Fibroblast of mammary gland (primary cell): ENCODE results near the gene EME1.
A peak's percentile ranks its signal among the peaks of the same experiment; 100 is the strongest.

Source experiments
- DNase-seq: peaks from one replicate; pipeline ENCODE4 v3.0.0-alpha.2; 2010; ENCODE audit warnings: low read depth
- H3K4me3 ChIP-seq: 2 replicates; pipeline ENCODE4 v1.5.1; 2011; ENCODE audit warnings: low read depth, mild to moderate bottlenecking, low read length, moderate library complexity; ENCODE audit not compliant: control insufficient read depth
- CTCF ChIP-seq: conservative IDR thresholded peaks from 2 replicates; pipeline ENCODE4 v1.5.1; 2011; ENCODE audit warnings: low read depth, low read length, inconsistent platforms; ENCODE audit not compliant: control insufficient read depth, insufficient read depth

Gene EME1

GRCh38 chr17:50381920-50382319 is 8.9 kb downstream of the EME1 start:
- DNase-seq, result peak; percentile 42
- H3K4me3 ChIP-seq, result no peak overlapping the region
- no peak for TF ChIP-seq CTCF

- no peak for TF ChIP-seq CTCF
- no peak for DNase-seq
Observed at GRCh38 chr17:50382931-50383330, 9.9 kb downstream of the EME1 start.

GRCh38 chr17:50386510-50386909 is 13.5 kb downstream of the EME1 start:
- no peak for TF ChIP-seq CTCF
- H3K4me3 ChIP-seq, result no peak overlapping the region
- DNase-seq, result no peak

More at GRCh38 chr17:50382931-50383330, 9.9 kb downstream of the EME1 start:
- H3K4me3 ChIP-seq, result no peak overlapping the region

GRCh38 chr17:50388728-50389127 is 15.7 kb downstream of the EME1 start:
- DNase-seq, result no peak
- no peak overlapping the region for H3K4me3 ChIP-seq
- no peak for TF ChIP-seq CTCF

- TF ChIP-seq CTCF, result no peak
- DNase-seq, result no peak
Observed at GRCh38 chr17:50389534-50389933, 16.5 kb downstream of the EME1 start.

GRCh38 chr17:50392621-50393020 is 19.6 kb downstream of the EME1 start:
- TF ChIP-seq CTCF, result no peak
- no peak for DNase-seq
- no peak overlapping the region for H3K4me3 ChIP-seq

More at GRCh38 chr17:50389534-50389933, 16.5 kb downstream of the EME1 start:
- H3K4me3 ChIP-seq, result no peak overlapping the region

- no peak for DNase-seq
- H3K4me3 ChIP-seq, result no peak overlapping the region
- TF ChIP-seq CTCF, result no peak
Observed at GRCh38 chr17:50393700-50394099, 20.7 kb downstream of the EME1 start.
